CD4-positive, alpha-beta T cell (primary cell): ENCODE measurements around the gene AQP5. TPM values are rescaled to one million over a fixed set of nuclear protein-coding genes. Genes with fewer than 3 reads are reported as not detected.

Source experiments
- ATAC-seq: fragments of 200-7000 bp; cut with Tn5 transposase; one replicate; pipeline ENCODE4 v1.10.0; 2022; ENCODE audit warnings: mild to moderate bottlenecking; ENCODE audit not compliant: poor library complexity
- CTCF ChIA-PET: fragments of 350-600 bp; sonication (Branson Sonifier 250); formaldehyde crosslinking; loops from one replicate; lab custom pipeline; 2021; ENCODE audit warnings: antibody characterized with exemption, inconsistent platforms; lab: Charles Lee
- POLR2A ChIA-PET: fragments of 350-600 bp; sonication (Branson Sonifier 250); formaldehyde crosslinking; loops from one replicate; lab custom pipeline; 2021; ENCODE audit warnings: antibody characterized with exemption, inconsistent platforms; lab: Charles Lee
- DNase-seq, 14 experiments: peaks; one replicate each; pipeline ENCODE4 v3.0.0-alpha.2; 2013 to 2020; ENCODE audit warnings: mixed read lengths in 2 of 14
- H3K27ac ChIP-seq, 2 donors: one replicate each; pipeline versions ENCODE4 v1.5.1 to v1.7.0; 2013; ENCODE audit warnings: low read length in 2 of 2, low read depth in 1 of 2, mild to moderate bottlenecking in 1 of 2
- H3K27me3 ChIP-seq, 2 experiments: 1 replicate in 1 of 2; 2 replicates in 1 of 2; pipeline versions ENCODE4 v1.6.1 to v1.7.0; 2013; ENCODE audit warnings: low read length in 2 of 2, control low read depth in 1 of 2, mild to moderate bottlenecking in 1 of 2, moderate library complexity in 1 of 2; ENCODE audit not compliant: insufficient read depth in 2 of 2, control insufficient read depth in 1 of 2
- H3K36me3 ChIP-seq: one replicate; pipeline ENCODE4 v1.6.1; 2013; ENCODE audit warnings: low read length, control low read depth; ENCODE audit not compliant: insufficient read depth
- H3K4me1 ChIP-seq: one replicate; pipeline ENCODE4 v1.6.1; 2013; ENCODE audit warnings: low read length, control low read depth; ENCODE audit not compliant: insufficient read depth
- H3K4me3 ChIP-seq: one replicate; pipeline ENCODE4 v1.5.1; 2013; ENCODE audit warnings: mild to moderate bottlenecking, low read length, moderate library complexity
- H3K9me3 ChIP-seq, 2 experiments: 1 replicate in 1 of 2; 2 replicates in 1 of 2; pipeline versions ENCODE4 v1.6.1 to v1.7.0; 2013; ENCODE audit warnings: low read length in 2 of 2, mild to moderate bottlenecking in 2 of 2, control low read depth in 1 of 2, moderate library complexity in 1 of 2; ENCODE audit not compliant: control insufficient read depth in 1 of 2, insufficient read depth in 1 of 2
- H3K27ac Mint-ChIP-seq: one replicate; pipeline ENCODE4 v1.8.0; 2020; ENCODE audit warnings: mixed read lengths
- H3K27me3 Mint-ChIP-seq: one replicate; pipeline ENCODE4 v1.8.0; 2021; ENCODE audit warnings: mixed read lengths
- H3K36me3 Mint-ChIP-seq: one replicate; pipeline ENCODE4 v1.8.0; 2021; ENCODE audit warnings: low read depth, mixed read lengths
- H3K4me1 Mint-ChIP-seq: one replicate; pipeline ENCODE4 v1.8.0; 2021; ENCODE audit warnings: low read depth, mixed read lengths
- H3K4me3 Mint-ChIP-seq: one replicate; pipeline ENCODE4 v1.8.0; 2020; ENCODE audit warnings: mild to moderate bottlenecking, mixed read lengths
- H3K9me3 Mint-ChIP-seq: one replicate; pipeline ENCODE4 v1.8.0; 2020; ENCODE audit warnings: mixed read lengths
- intact Hi-C, 2 experiments: fragments of 100-400 bp; cut with DNase I in 1 of 2; cut with micrococcal nuclease in 1 of 2; formaldehyde crosslinking; loops; one replicate each; pipeline versions ENCODE4 v1.15.1 to v1.9.0; 2023 to 2025; cut with DNase I, micrococcal nuclease
- total RNA-seq, 174 experiments: library from RNA in 2 of 174; stranded (reverse) in 2 of 174; gene quantifications; one replicate each; pipeline ENCODE4 v1.2.3 and lab custom pipeline; 2021 to 2026
- TF ChIP-seq, protein P1 (sequence below): fragments of 200-600 bp; IDR thresholded peaks from one replicate; pipeline ENCODE4 v1.8.0; 2022; ENCODE audit warnings: antibody characterized with exemption, mild to moderate bottlenecking

Gene AQP5
- total RNA-seq, 2 experiments from 2014 or later = not detected

DNA sequence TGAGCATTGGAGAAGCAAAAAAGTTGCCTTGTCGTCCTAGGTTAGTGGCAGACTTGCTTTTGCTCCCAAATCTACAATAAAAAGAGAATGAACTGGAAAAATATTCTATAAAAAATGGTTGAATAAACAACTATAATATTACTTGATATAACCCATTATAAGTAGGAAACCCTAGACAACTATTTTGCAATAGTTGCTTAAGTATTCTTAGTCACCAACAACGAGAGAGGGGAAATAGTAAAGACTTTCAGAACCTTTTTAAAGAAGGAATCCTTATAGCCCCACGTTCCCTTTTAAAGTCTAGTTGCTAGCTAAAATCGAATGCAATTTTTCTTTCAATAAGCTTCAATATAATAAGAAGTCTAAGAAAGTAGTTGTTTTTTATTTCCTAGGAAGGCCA lies 28.6 kb downstream of the AQP5 start:
- Histone ChIP-seq H3K4me3 (no peak overlapping the region), H3K4me1 (no peaks in the 10 kb centered on the region), H3K27me3 (no peaks in the 10 kb centered on the region), H3K36me3 (peaks cover 33% of the 10 kb centered on the region), H3K27ac (no peak overlapping the region), H3K9me3 (no peaks in the 10 kb centered on the region)
- no peak overlapping the region for H3K4me3 Mint-ChIP-seq
- H3K27me3 Mint-ChIP-seq = no peaks in the 10 kb centered on the region
- H3K9me3 Mint-ChIP-seq = no peaks in the 10 kb centered on the region
- POLR2A ChIA-PET = no interaction called here
- H3K27ac Mint-ChIP-seq = no peak overlapping the region
- DNase-seq (no peak), ATAC-seq (no peak)
- no peaks in the 10 kb centered on the region for H3K4me1 Mint-ChIP-seq
- H3K36me3 Mint-ChIP-seq = peaks cover 49% of the 10 kb centered on the region
- TF ChIP-seq, protein P1, sequence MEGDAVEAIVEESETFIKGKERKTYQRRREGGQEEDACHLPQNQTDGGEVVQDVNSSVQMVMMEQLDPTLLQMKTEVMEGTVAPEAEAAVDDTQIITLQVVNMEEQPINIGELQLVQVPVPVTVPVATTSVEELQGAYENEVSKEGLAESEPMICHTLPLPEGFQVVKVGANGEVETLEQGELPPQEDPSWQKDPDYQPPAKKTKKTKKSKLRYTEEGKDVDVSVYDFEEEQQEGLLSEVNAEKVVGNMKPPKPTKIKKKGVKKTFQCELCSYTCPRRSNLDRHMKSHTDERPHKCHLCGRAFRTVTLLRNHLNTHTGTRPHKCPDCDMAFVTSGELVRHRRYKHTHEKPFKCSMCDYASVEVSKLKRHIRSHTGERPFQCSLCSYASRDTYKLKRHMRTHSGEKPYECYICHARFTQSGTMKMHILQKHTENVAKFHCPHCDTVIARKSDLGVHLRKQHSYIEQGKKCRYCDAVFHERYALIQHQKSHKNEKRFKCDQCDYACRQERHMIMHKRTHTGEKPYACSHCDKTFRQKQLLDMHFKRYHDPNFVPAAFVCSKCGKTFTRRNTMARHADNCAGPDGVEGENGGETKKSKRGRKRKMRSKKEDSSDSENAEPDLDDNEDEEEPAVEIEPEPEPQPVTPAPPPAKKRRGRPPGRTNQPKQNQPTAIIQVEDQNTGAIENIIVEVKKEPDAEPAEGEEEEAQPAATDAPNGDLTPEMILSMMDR = no peak
- CTCF ChIA-PET = interaction anchor here (0.6 kb wide), 1 partner anchor 11 kb away, joined by 3 read pairs; no protein-coding TSS in a partner anchor
- intact Hi-C loops = no loop called here

DNA sequence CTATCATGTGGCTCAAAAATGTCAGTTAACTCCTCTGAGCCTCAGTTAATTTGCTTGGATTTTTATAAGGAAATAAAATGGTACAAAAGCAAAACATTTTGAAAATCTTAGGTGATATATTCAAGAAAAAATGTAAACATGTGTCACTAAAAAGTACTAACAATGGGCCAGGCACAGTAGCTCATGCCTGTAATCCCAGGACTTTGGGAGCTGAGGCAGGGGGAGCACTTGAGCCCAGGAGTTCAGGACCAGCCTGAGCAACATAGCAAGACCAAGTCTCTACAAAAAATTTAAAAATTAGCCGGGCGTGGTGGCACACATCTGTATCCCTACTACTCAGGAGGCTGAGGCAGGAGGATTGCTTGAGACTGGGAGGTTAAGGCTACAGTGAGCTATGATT lies 36.8 kb downstream of the AQP5 start:
- no peaks in the 10 kb centered on the region for H3K9me3 Mint-ChIP-seq
- peaks cover 28% of the 10 kb centered on the region for H3K36me3 ChIP-seq
- H3K27me3 ChIP-seq = no peaks in the 10 kb centered on the region
- ChIA-PET POLR2A (no interaction called here), CTCF (no interaction called here)
- H3K4me3 ChIP-seq = no peak overlapping the region
- intact Hi-C loops = no loop called here
- H3K27ac Mint-ChIP-seq = no peak overlapping the region
- no peak for DNase-seq
- no peaks in the 10 kb centered on the region for H3K9me3 ChIP-seq
- ATAC-seq = no peak
- H3K4me1 Mint-ChIP-seq = no peaks in the 10 kb centered on the region
- peaks cover 68% of the 10 kb centered on the region for H3K36me3 Mint-ChIP-seq
- TF ChIP-seq, protein P1 = no peak
- H3K27ac ChIP-seq = no peak overlapping the region
- no peaks in the 10 kb centered on the region for H3K4me1 ChIP-seq
- H3K27me3 Mint-ChIP-seq = no peaks in the 10 kb centered on the region
- H3K4me3 Mint-ChIP-seq = no peak overlapping the region

DNA sequence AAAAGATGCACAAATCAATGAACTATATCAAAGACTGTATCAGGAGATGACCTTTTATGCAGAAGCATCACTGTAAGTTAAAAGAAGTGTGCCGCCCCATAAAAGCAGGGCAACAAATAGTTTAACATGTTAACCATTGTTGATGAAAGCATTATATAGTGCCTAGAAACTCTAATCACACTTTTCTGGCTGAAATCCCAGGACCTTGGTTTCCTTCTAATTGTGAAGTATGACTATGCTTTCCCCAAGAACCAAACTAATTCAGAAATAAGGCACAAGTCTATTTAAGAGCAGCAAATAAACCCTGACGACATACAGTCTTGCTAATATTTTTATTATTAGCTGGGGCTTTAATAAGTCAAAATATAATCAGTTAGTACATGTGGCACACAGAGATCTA lies 41.9 kb downstream of the AQP5 start:
- Histone ChIP-seq H3K4me1 (no peaks in the 10 kb centered on the region), H3K36me3 (peaks cover 18% of the 10 kb centered on the region), H3K27ac (no peak overlapping the region), H3K4me3 (no peak overlapping the region), H3K27me3 (no peaks in the 10 kb centered on the region), H3K9me3 (no peaks in the 10 kb centered on the region)
- POLR2A ChIA-PET = no interaction called here
- Mint-ChIP-seq H3K4me3 (no peak overlapping the region), H3K9me3 (no peaks in the 10 kb centered on the region), H3K36me3 (peaks cover 55% of the 10 kb centered on the region), H3K27me3 (no peaks in the 10 kb centered on the region), H3K27ac (no peak overlapping the region), H3K4me1 (no peaks in the 10 kb centered on the region)
- TF ChIP-seq, protein P1 = no peak
- ATAC-seq (no peak), DNase-seq (no peak)
- intact Hi-C loops = no loop called here
- CTCF ChIA-PET = interaction anchor here (2.8 kb wide), 1 partner anchor 36 kb away, joined by 7 read pairs; no protein-coding TSS in a partner anchor
